ENCODE results near the gene RNF213. TPM values are rescaled to one million over a fixed set of nuclear protein-coding genes. Genes with fewer than 3 reads are reported as not detected.
"Not testable (repeated sequence)": the region's sequence is repeated elsewhere in the genome, so short reads cannot be mapped to it uniquely, and the experiment has no call there.

RNF213 gene
- total RNA-seq, 1 donor: 198 TPM

GRCh38 chr17:80311216-80311827 lies 50.7 kb downstream of the RNF213 start:
- TF ChIP-seq, protein P1, sequence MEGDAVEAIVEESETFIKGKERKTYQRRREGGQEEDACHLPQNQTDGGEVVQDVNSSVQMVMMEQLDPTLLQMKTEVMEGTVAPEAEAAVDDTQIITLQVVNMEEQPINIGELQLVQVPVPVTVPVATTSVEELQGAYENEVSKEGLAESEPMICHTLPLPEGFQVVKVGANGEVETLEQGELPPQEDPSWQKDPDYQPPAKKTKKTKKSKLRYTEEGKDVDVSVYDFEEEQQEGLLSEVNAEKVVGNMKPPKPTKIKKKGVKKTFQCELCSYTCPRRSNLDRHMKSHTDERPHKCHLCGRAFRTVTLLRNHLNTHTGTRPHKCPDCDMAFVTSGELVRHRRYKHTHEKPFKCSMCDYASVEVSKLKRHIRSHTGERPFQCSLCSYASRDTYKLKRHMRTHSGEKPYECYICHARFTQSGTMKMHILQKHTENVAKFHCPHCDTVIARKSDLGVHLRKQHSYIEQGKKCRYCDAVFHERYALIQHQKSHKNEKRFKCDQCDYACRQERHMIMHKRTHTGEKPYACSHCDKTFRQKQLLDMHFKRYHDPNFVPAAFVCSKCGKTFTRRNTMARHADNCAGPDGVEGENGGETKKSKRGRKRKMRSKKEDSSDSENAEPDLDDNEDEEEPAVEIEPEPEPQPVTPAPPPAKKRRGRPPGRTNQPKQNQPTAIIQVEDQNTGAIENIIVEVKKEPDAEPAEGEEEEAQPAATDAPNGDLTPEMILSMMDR (IDR thresholded peaks at IDR 0.05; ENCODE audit: insufficient read depth, low read depth, low read length): no peak

GRCh38 chr17:80312621-80313135 lies 52.0 kb downstream of the RNF213 start:
- no peak for DNase-seq (ENCODE audit: low read depth)
- no peak overlapping the region for H3K4me3 ChIP-seq (ENCODE audit: low read depth, low read length)
- TF ChIP-seq, protein P1 (IDR thresholded peaks at IDR 0.05; ENCODE audit: insufficient read depth, low read depth, low read length): no peak

More at GRCh38 chr17:80311216-80311827, 50.7 kb downstream of the RNF213 start:
- no peak for DNase-seq (ENCODE audit: low read depth)
- no peak overlapping the region for H3K4me3 ChIP-seq (ENCODE audit: low read depth, low read length)

- DNase-seq (ENCODE audit: low read depth): no peak
- no peak overlapping the region for H3K4me3 ChIP-seq (ENCODE audit: low read depth, low read length)
- TF ChIP-seq, protein P1 (IDR thresholded peaks at IDR 0.05; ENCODE audit: insufficient read depth, low read depth, low read length): no peak
These were observed 52.6 kb downstream of the RNF213 start for GRCh38 chr17:80313160-80313829.

DNA sequence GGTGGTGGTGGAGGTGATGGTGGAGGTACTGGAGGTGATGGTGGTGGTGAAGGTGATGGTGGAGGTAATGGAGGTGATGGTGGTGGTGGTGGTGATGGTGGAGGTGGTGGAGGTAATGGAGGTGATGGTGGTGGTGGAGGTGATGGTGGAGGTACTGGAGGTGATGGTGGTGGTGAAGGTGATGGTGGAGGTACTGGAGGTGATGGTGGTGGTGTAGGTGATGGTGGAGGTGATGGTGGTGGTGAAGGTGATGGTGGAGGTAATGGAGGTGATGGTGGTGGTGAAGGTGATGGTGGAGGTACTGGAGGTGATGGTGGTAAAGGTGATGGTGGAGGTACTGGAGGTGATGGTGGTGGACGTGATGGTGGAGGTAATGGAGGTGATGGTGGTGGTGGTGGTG lies 53.3 kb downstream of the RNF213 start:
- not testable (repeated sequence) for H3K4me3 ChIP-seq (ENCODE audit: low read depth, low read length); DNase-seq (ENCODE audit: low read depth)

- no peak for DNase-seq (ENCODE audit: low read depth)
- TF ChIP-seq, protein P1 (IDR thresholded peaks at IDR 0.05; ENCODE audit: insufficient read depth, low read depth, low read length): no peak
- no peak overlapping the region for H3K4me3 ChIP-seq (ENCODE audit: low read depth, low read length)
These were observed 55.0 kb downstream of the RNF213 start for GRCh38 chr17:80315517-80316182.

DNA sequence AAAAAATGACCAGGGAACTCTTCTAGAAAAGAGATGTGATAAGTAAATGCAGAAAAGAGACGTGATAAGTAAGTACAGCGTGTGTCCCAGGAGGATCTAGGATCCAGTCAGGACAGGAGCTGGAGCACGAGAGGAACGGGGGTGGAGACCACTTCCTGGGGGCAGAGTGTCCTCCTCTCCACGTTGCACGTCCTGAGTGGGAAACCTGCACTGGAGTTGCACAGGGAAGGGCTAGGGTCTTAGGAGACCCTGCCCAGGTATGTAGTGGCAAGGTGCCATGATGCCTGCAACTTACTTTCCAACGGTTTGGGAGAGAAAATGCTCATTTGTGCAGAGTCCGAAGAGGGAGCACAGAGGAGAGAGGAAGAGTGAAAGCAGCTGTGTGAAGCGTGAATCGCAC lies 55.8 kb downstream of the RNF213 start:
- TF ChIP-seq, protein P1 (IDR thresholded peaks at IDR 0.05; ENCODE audit: insufficient read depth, low read depth, low read length): no peak
- DNase-seq (ENCODE audit: low read depth): no peak
- no peak overlapping the region for H3K4me3 ChIP-seq (ENCODE audit: low read depth, low read length)

Data from fibroblast of villous mesenchyme (primary cell).